Measurements from ENCODE around the gene KRTAP3-3. TPM values are rescaled to one million over a fixed set of nuclear protein-coding genes. Genes with fewer than 3 reads are reported as not detected.
"Not testable (repeated sequence)": the region's sequence is repeated elsewhere in the genome, so short reads cannot be mapped to it uniquely, and the experiment has no call there.

KRTAP3-3 gene
- total RNA-seq, 1 donor from 2014 or later = not detected

- no peak for ATAC-seq
- intact Hi-C loops (cut with micrococcal nuclease) = loop anchor here (5.0 kb wide), 1 partner anchor 43 kb away; no protein-coding TSS in a partner anchor
Measured at GRCh38 chr17:41009301-41009760, 15.4 kb upstream of the KRTAP3-3 start.

GRCh38 chr17:41008811-41009210 is 14.8 kb upstream of the KRTAP3-3 start, which contains the start of gene KRTAP3-1:
TSS of gene KRTAP3-1 (minus strand) at chr17:41009128. CDS start at chr17:41009074, 54 bp downstream.
- intact Hi-C loops (cut with micrococcal nuclease) = loop anchor here (5.0 kb wide), 1 partner anchor 43 kb away; no protein-coding TSS in a partner anchor
- ATAC-seq (no peak), DNase-seq (no peak)

More at GRCh38 chr17:41009301-41009760, 15.4 kb upstream of the KRTAP3-3 start:
- no peak for DNase-seq

GRCh38 chr17:41004397-41004796 is 10.4 kb upstream of the KRTAP3-3 start:
- ATAC-seq (no peak), DNase-seq (no peak)
- intact Hi-C loops (cut with micrococcal nuclease) = no loop called here

GRCh38 chr17:41003926-41004325 is 10.0 kb upstream of the KRTAP3-3 start:
- DNase-seq = no peak
- intact Hi-C loops (cut with micrococcal nuclease) = no loop called here
- ATAC-seq = no peak

GRCh38 chr17:41002814-41003213 is 8.8 kb upstream of the KRTAP3-3 start:
- intact Hi-C loops (cut with micrococcal nuclease) = no loop called here
- ATAC-seq (no peak), DNase-seq (no peak)

- intact Hi-C loops (cut with micrococcal nuclease) = no loop called here
- ATAC-seq (no peak), DNase-seq (no peak)
Measured at GRCh38 chr17:41001795-41002194, 7.8 kb upstream of the KRTAP3-3 start.

GRCh38 chr17:40999563-40999962 is 5.6 kb upstream of the KRTAP3-3 start, which contains the start of gene KRTAP3-2:
TSS of gene KRTAP3-2 (minus strand) at chr17:40999906. CDS start at chr17:40999853, 53 bp downstream.
- intact Hi-C loops (cut with micrococcal nuclease); ATAC-seq; DNase-seq: not testable (repeated sequence)

- intact Hi-C loops (cut with micrococcal nuclease) = no loop called here
- no peak for DNase-seq
- ATAC-seq = no peak
Measured at GRCh38 chr17:40997361-40997760, 3.4 kb upstream of the KRTAP3-3 start.

- DNase-seq = no peak
- no peak for ATAC-seq
- intact Hi-C loops (cut with micrococcal nuclease) = no loop called here
Measured at GRCh38 chr17:40996829-40997228, 2.9 kb upstream of the KRTAP3-3 start.

- intact Hi-C loops (cut with micrococcal nuclease) = no loop called here
- DNase-seq = no peak
Measured at GRCh38 chr17:40995116-40995515, 1.2 kb upstream of the KRTAP3-3 start.

GRCh38 chr17:40993084-40993483 is 880 bp downstream of the KRTAP3-3 start:
- no peak for DNase-seq
- intact Hi-C loops (cut with micrococcal nuclease) = no loop called here
- ATAC-seq = no peak

More at GRCh38 chr17:40995116-40995515, 1.2 kb upstream of the KRTAP3-3 start:
- no peak for ATAC-seq

GRCh38 chr17:40992666-40993065 is 1.3 kb downstream of the KRTAP3-3 start:
- intact Hi-C loops (cut with micrococcal nuclease) = no loop called here
- DNase-seq (no peak), ATAC-seq (no peak)

- DNase-seq = no peak
- intact Hi-C loops (cut with micrococcal nuclease) = no loop called here
- no peak for ATAC-seq
Measured at GRCh38 chr17:40986920-40987319, 7.0 kb downstream of the KRTAP3-3 start.

GRCh38 chr17:40984226-40984625 is 9.7 kb downstream of the KRTAP3-3 start, which contains the start of gene KRT40:
TSS of gene KRT40 (minus strand) at chr17:40984326. CDS start at chr17:40984273, 53 bp downstream.
- ATAC-seq (no peak), DNase-seq (no peak)
- intact Hi-C loops (cut with micrococcal nuclease) = no loop called here

GRCh38 chr17:40981115-40981514 is 12.8 kb downstream of the KRTAP3-3 start:
- no peak for ATAC-seq
- intact Hi-C loops (cut with micrococcal nuclease) = no loop called here
- DNase-seq = no peak

GRCh38 chr17:40980596-40980995 is 13.4 kb downstream of the KRTAP3-3 start:
- no peak for DNase-seq
- no peak for ATAC-seq
- intact Hi-C loops (cut with micrococcal nuclease) = no loop called here

GRCh38 chr17:40980117-40980516 is 13.8 kb downstream of the KRTAP3-3 start:
- DNase-seq = no peak
- no peak for ATAC-seq
- intact Hi-C loops (cut with micrococcal nuclease) = no loop called here

- DNase-seq (no peak), ATAC-seq (no peak)
- intact Hi-C loops (cut with micrococcal nuclease) = no loop called here
Measured at GRCh38 chr17:40978575-40979151, 15.3 kb downstream of the KRTAP3-3 start.

GRCh38 chr17:40975516-40975915 is 18.4 kb downstream of the KRTAP3-3 start:
- DNase-seq = no peak
- no peak for ATAC-seq
- intact Hi-C loops (cut with micrococcal nuclease) = no loop called here

GRCh38 chr17:40974366-40974765 is 19.6 kb downstream of the KRTAP3-3 start:
- ATAC-seq (no peak), DNase-seq (no peak)
- intact Hi-C loops (cut with micrococcal nuclease) = no loop called here

- intact Hi-C loops (cut with micrococcal nuclease) = loop anchor here (2.0 kb wide), 1 partner anchor 63 kb away; the partner anchor contains the start of gene KRTAP1-4
- DNase-seq (no peak), ATAC-seq (no peak)
Measured at GRCh38 chr17:40967582-40967981, 26.4 kb downstream of the KRTAP3-3 start.
